Kidney (tissue), 14 donors: ENCODE data around the gene BTG2. TPM values are rescaled to one million over a fixed set of nuclear protein-coding genes. Genes with fewer than 3 reads are reported as not detected.

ENCODE experiments used
- DNase-seq, 5 donors: peaks; one replicate each; pipeline ENCODE4 v3.0.0-alpha.2; 2013 to 2020
- FAIRE-seq: peaks from 2 replicates; lab custom pipeline; 2012; peaks lifted over from hg19 to GRCh38; lab: Jason Lieb, UNC
- H3K27ac ChIP-seq, 2 donors: one replicate each; pipeline ENCODE4 v1.7.0; 2013; ENCODE audit warnings: low read depth in 2 of 2, low read length in 2 of 2, inconsistent platforms in 1 of 2
- H3K27me3 ChIP-seq: one replicate; pipeline ENCODE4 v1.7.1; 2013; ENCODE audit warnings: low read length, inconsistent platforms; ENCODE audit not compliant: control insufficient read depth, insufficient read depth
- H3K36me3 ChIP-seq, 3 donors: one replicate each; pipeline versions ENCODE4 v1.7.0 to v1.7.1; 2013; ENCODE audit warnings: low read length in 3 of 3, control low read depth in 1 of 3, inconsistent platforms in 1 of 3; ENCODE audit not compliant: insufficient read depth in 3 of 3, control insufficient read depth in 2 of 3
- H3K4me1 ChIP-seq, 3 donors: one replicate each; pipeline versions ENCODE4 v1.7.0 to v1.7.1; 2013; ENCODE audit warnings: low read length in 3 of 3, inconsistent platforms in 1 of 3, low read depth in 1 of 3; ENCODE audit not compliant: control insufficient read depth in 2 of 3, insufficient read depth in 2 of 3
- H3K4me3 ChIP-seq, 3 donors: one replicate each; pipeline versions ENCODE4 v1.7.0 to v1.8.1; 2013; ENCODE audit warnings: low read length in 3 of 3, control low read depth in 1 of 3, inconsistent platforms in 1 of 3
- H3K9ac ChIP-seq, 3 donors: one replicate each; pipeline versions ENCODE4 v1.7.0 to v1.7.1; 2013; ENCODE audit warnings: low read length in 3 of 3, control low read depth in 1 of 3, inconsistent platforms in 1 of 3
- H3K9me3 ChIP-seq, 3 donors: one replicate each; pipeline versions ENCODE4 v1.7.0 to v1.7.1; 2013; ENCODE audit warnings: low read length in 3 of 3, control low read depth in 1 of 3, inconsistent platforms in 1 of 3; ENCODE audit not compliant: control insufficient read depth in 2 of 3, insufficient read depth in 1 of 3
- CTCF ChIP-seq: IDR thresholded peaks from 3 replicates; pipeline ENCODE4 v1.5.1; 2012; ENCODE audit warnings: mild to moderate bottlenecking, moderate library complexity, borderline replicate concordance; ENCODE audit not compliant: insufficient read depth; ENCODE audit errors: extremely low read depth
- intact Hi-C: fragments of 100-400 bp; cut with DNase I; formaldehyde crosslinking; loops from one replicate; pipeline ENCODE4 v1.11.1; 2022
- polyA plus RNA-seq: library from polyadenylated mRNA; stranded (reverse); fragments of 350-450 nt; fragmentation: Illumina TruSeq; extraction: RNeasy Lipid Tissue Mini Kit (QIAGEN cat#74804); gene quantifications from one replicate; pipeline ENCODE4 v1.2.3, GENCODE V29; 2014; ENCODE audit warnings: low read depth, low replicate concordance; ENCODE audit not compliant: insufficient read depth
- total RNA-seq: library from RNA; stranded (reverse); fragmentation: NEBNext Ultra II Directional; extraction: Animal tissue kit (Norgen Biotek cat#: 25700); gene quantifications from one replicate; pipeline ENCODE4 v1.2.1, GENCODE V29; 2021
- donor health status: control.
- donor health status: control.
- donor health status: control.
- donor health status: control.
- donor health status: control.
- donor health status: DM: yes; HTN: yes; CAD: no.
- donor health status: Normal renal cell carcinoma (clear cell type).

Gene BTG2
- total and polyA plus RNA-seq, 2 donors from 2014 or later, result 59.9 to 156 TPM

DNA sequence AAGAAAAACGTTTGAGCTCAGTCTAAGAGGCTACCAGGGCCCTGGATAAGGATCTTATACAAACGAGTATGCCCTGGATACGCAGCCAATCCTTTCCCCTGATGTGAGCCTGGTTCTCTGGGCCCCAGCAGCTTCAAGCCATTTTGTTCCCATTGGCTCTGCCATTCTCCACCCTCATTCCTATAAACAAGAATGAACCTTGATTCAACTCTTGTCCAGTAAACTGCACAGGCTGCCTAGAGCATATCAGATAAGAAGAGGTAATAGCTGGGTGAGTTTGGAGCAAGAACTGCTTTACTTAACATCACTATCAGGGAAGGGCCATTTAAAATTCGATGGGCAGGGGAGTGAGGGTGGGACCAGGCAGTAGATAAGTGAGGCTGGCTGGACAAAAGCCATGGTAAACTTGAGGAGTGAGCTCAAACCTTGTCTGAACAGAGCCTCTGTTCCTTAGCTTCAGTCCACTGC is 11.3 kb downstream of the BTG2 start:
- peaks cover 2 to 21% (median 13%) of the 10 kb centered on the region in 3 donors for H3K4me1 ChIP-seq
- no peak for FAIRE-seq

DNA sequence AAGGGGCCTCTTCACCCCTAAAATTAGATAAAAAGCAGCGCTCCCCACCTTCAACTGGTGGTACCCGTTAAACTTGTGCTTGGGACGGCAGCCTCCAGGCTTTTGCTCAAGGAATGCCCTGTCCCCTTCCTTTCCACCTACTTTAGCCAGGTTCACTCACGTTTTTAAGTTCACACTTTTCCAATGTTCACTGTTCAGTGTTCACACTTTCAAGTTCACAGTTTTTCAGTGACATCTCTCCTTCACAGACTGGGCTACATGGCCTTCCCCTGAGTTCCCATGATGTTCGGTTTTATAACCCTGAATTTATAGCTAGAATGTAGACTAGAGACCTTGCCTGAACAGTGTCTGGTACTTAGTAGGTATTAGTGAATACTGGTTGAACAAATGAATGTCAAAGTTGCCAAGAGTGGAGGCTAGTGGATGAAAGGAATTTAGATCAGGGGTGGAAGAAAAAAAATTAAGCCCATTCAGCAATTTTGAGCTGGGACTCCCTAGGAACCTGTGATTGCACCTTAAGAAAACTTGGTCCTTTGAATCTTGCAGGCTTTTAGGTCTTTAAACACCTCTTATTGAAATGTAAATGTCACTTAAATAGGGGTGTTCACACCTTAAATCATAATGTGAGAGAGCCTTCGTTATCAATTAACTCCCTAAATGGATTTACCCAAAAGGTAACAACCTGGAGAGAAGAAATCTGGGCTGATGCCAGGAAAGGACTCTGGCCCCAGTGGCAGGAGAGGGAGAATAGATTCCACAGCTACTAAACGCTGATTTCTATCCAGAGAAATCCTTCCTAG is 12.3 kb downstream of the BTG2 start:
- H3K27ac ChIP-seq, result peak overlapping the region; percentile 41 to 49
- H3K4me1 ChIP-seq, result peaks cover 6 to 23% (median 13%) of the 10 kb centered on the region in 3 donors
- H3K9ac ChIP-seq, result no peak overlapping the region

More for the DNA sequence above, 11.3 kb downstream of the BTG2 start:
- DNase-seq, result peak in 3 of 5 donors; percentile 59 to 79 (median 77)
- intact Hi-C loops, result no loop called here
- Histone ChIP-seq H3K27ac (peak overlapping the region; percentile 18 to 71), H3K27me3 (no peaks in the 10 kb centered on the region), H3K4me3 (no peak overlapping the region), H3K36me3 (no peaks in the 10 kb centered on the region), H3K9me3 (no peaks in the 10 kb centered on the region), H3K9ac (peak overlapping the region in 1 of 3 donors; percentile 37)
- no peak for TF ChIP-seq CTCF

GRCh38 chr1:203318229-203318517 is 12.9 kb downstream of the BTG2 start:
- Histone ChIP-seq H3K36me3 (no peaks in the 10 kb centered on the region), H3K4me3 (no peak overlapping the region), H3K9me3 (no peaks in the 10 kb centered on the region), H3K9ac (no peak overlapping the region), H3K4me1 (peaks cover 6 to 28% (median 13%) of the 10 kb centered on the region in 3 donors), H3K27ac (peak overlapping the region in 1 of 2 donors; percentile 41), H3K27me3 (no peaks in the 10 kb centered on the region)
- intact Hi-C loops, result no loop called here
- DNase-seq, result no peak
- no peak for TF ChIP-seq CTCF
- no peak for FAIRE-seq

More for the DNA sequence above, 12.3 kb downstream of the BTG2 start:
- no peaks in the 10 kb centered on the region for H3K27me3 ChIP-seq
- DNase-seq, result no peak
- H3K9me3 ChIP-seq, result no peaks in the 10 kb centered on the region
- no peak overlapping the region for H3K4me3 ChIP-seq
- H3K36me3 ChIP-seq, result no peaks in the 10 kb centered on the region
- intact Hi-C loops, result no loop called here
- TF ChIP-seq CTCF, result no peak
- FAIRE-seq, result no peak
